IMR-90 (cell line): ENCODE measurements around the gene MPZL3. TPM values are rescaled to one million over a fixed set of nuclear protein-coding genes. Genes with fewer than 3 reads are reported as not detected.

Experiments used
- ATAC-seq: fragments of 200-7000 bp; cut with Tn5 transposase; 2 replicates; pipeline ENCODE4 v1.9.1; 2020; ENCODE audit warnings: low read depth, mild to moderate bottlenecking, moderate library complexity
- BruUV-seq: library from RNA; stranded (reverse); fragments of 400-500 nt; replicated peaks from 2 replicates; lab custom pipeline; 2021; lab: Mats Ljungman, UMichigan
- CTCF ChIA-PET: fragments of 300-600 bp; formaldehyde crosslinking; extraction: SDS; loops from one replicate; lab custom pipeline; 2021; ENCODE audit warnings: antibody characterized with exemption; lab: Yijun Ruan, JAX
- POLR2A ChIA-PET: fragments of 300-600 bp; sonication (Branson Sonifier 250); formaldehyde crosslinking; loops from one replicate; lab custom pipeline; 2022; ENCODE audit warnings: antibody characterized with exemption; ENCODE audit not compliant: unreplicated experiment; lab: Charles Lee
- DNase-seq: peaks from one replicate; pipeline ENCODE4 v3.0.0; 2013
- H2AFZ ChIP-seq: replicated peaks from 2 replicates; pipeline ENCODE3; 2013; ENCODE audit warnings: low read length, mild to moderate bottlenecking; ENCODE audit not compliant: poor library complexity
- H2AK5ac ChIP-seq: 2 replicates; pipeline ENCODE4 v1.6.1; 2013; ENCODE audit warnings: low read depth, low read length, inconsistent platforms
- H2AK9ac ChIP-seq: replicated peaks from 2 replicates; pipeline ENCODE3; 2013; ENCODE audit warnings: mild to moderate bottlenecking, low read depth, low read length, moderate library complexity; ENCODE audit not compliant: poor library complexity
- H2BK120ac ChIP-seq: 2 replicates; pipeline ENCODE4 v1.6.1; 2013; ENCODE audit warnings: low read depth, low read length, inconsistent platforms
- H2BK15ac ChIP-seq: 3 replicates; pipeline ENCODE4 v1.6.1; 2013; ENCODE audit warnings: low read depth, low read length, inconsistent platforms
- H2BK20ac ChIP-seq: 2 replicates; pipeline ENCODE4 v1.6.1; 2013; ENCODE audit warnings: low read depth, mild to moderate bottlenecking, inconsistent platforms, low read length, moderate library complexity
- H2BK5ac ChIP-seq: 2 replicates; pipeline ENCODE4 v1.6.1; 2013; ENCODE audit warnings: mild to moderate bottlenecking, low read depth, low read length, inconsistent platforms; ENCODE audit not compliant: poor library complexity, severe bottlenecking
- H3K14ac ChIP-seq: replicated peaks from 2 replicates; pipeline ENCODE4 v1.6.1; 2013; ENCODE audit warnings: low read depth, low read length, inconsistent platforms
- H3K18ac ChIP-seq: 2 replicates; pipeline ENCODE4 v1.6.1; 2013; ENCODE audit warnings: low read depth, low read length, control low read depth
- H3K23ac ChIP-seq: 2 replicates; pipeline ENCODE4 v1.6.1; 2013; ENCODE audit warnings: low read depth, low read length, inconsistent platforms
- H3K27ac ChIP-seq: 2 replicates; pipeline ENCODE4 v1.5.1; 2013; ENCODE audit warnings: mild to moderate bottlenecking, control low read depth, low read length; ENCODE audit not compliant: insufficient read depth
- H3K27me3 ChIP-seq: 2 replicates; pipeline ENCODE4 v1.6.1; 2013; ENCODE audit warnings: low read length; ENCODE audit not compliant: control insufficient read depth, insufficient read depth
- H3K36me3 ChIP-seq: 2 replicates; pipeline ENCODE4 v1.6.1; 2013; ENCODE audit warnings: low read length, mixed read lengths; ENCODE audit not compliant: control insufficient read depth, insufficient read depth
- H3K4ac ChIP-seq: 2 replicates; pipeline ENCODE4 v1.6.1; 2013; ENCODE audit warnings: low read depth, low read length, inconsistent platforms
- H3K4me1 ChIP-seq: 2 replicates; pipeline ENCODE4 v1.6.1; 2013; ENCODE audit warnings: low read length, mixed read lengths; ENCODE audit not compliant: control insufficient read depth, insufficient read depth
- H3K4me2 ChIP-seq: 2 replicates; pipeline ENCODE4 v1.6.1; 2013; ENCODE audit warnings: low read depth, mild to moderate bottlenecking, control low read depth, low read length, moderate library complexity
- H3K4me3 ChIP-seq: 2 replicates; pipeline ENCODE4 v1.5.1; 2013; ENCODE audit warnings: low read depth, mild to moderate bottlenecking, control low read depth, low read length, moderate library complexity; ENCODE audit not compliant: insufficient read depth
- H3K56ac ChIP-seq: 2 replicates; pipeline ENCODE4 v1.6.1; 2013; ENCODE audit warnings: low read length, inconsistent platforms; ENCODE audit not compliant: insufficient read depth; ENCODE audit errors: extremely low read depth
- H3K79me1 ChIP-seq, 2 experiments: 2 replicates each; pipeline ENCODE4 v1.6.1; 2013; ENCODE audit warnings: low read length in 2 of 2, inconsistent platforms in 1 of 2, low read depth in 1 of 2
- H3K9ac ChIP-seq: 2 replicates; pipeline ENCODE4 v1.6.1; 2013; ENCODE audit warnings: low read depth, low read length, control low read depth
- H3K9me1 ChIP-seq: 2 replicates; pipeline ENCODE4 v1.6.1; 2013; ENCODE audit warnings: low read length, inconsistent platforms; ENCODE audit not compliant: insufficient read depth
- H3K9me3 ChIP-seq: 2 replicates; pipeline ENCODE4 v1.6.1; 2013; ENCODE audit warnings: low read length; ENCODE audit not compliant: control insufficient read depth, insufficient read depth
- H4K20me1 ChIP-seq: 2 replicates; pipeline ENCODE4 v1.6.1; 2013; ENCODE audit warnings: low read length, inconsistent platforms; ENCODE audit not compliant: insufficient read depth
- H4K5ac ChIP-seq: 2 replicates; pipeline ENCODE4 v1.6.1; 2013; ENCODE audit warnings: mild to moderate bottlenecking, low read depth, low read length, control low read depth
- H4K8ac ChIP-seq, 2 experiments: 2 replicates each; pipeline ENCODE4 v1.6.1; 2013; ENCODE audit warnings: low read depth in 2 of 2, low read length in 2 of 2, control low read depth in 1 of 2, inconsistent platforms in 1 of 2
- H4K91ac ChIP-seq: 2 replicates; pipeline ENCODE4 v1.6.1; 2013; ENCODE audit warnings: low read depth, low read length, inconsistent platforms; ENCODE audit not compliant: insufficient read depth
- CHD1 ChIP-seq: IDR thresholded peaks from 2 replicates; pipeline ENCODE4 v1.6.1; 2012; ENCODE audit warnings: low read depth, low read length, improper control_type of control experiment
- FOS ChIP-seq: fragments of 150-350 bp; IDR thresholded peaks from 2 replicates; pipeline ENCODE4 v1.6.1; 2016; ENCODE audit warnings: low read depth, low read length
- MAZ ChIP-seq: IDR thresholded peaks from 2 replicates; pipeline ENCODE4 v1.6.1; 2012; ENCODE audit warnings: low read depth, mild to moderate bottlenecking, low read length, improper control_type of control experiment, moderate library complexity, borderline replicate concordance
- NFE2L2 ChIP-seq: fragments of 150-350 bp; IDR thresholded peaks from 2 replicates; pipeline ENCODE4 v1.6.1; 2016; ENCODE audit warnings: low read depth, mild to moderate bottlenecking, low read length
- POLR2A ChIP-seq: IDR thresholded peaks from 2 replicates; pipeline ENCODE4 v1.6.1; 2012; ENCODE audit warnings: mild to moderate bottlenecking, low read depth, low read length
- RCOR1 ChIP-seq: IDR thresholded peaks from 2 replicates; pipeline ENCODE4 v1.6.1; 2012; ENCODE audit warnings: mild to moderate bottlenecking, low read length, improper control_type of control experiment; ENCODE audit not compliant: insufficient replicate concordance
- RFX5 ChIP-seq: IDR thresholded peaks from 2 replicates; pipeline ENCODE4 v1.8.0; 2012; ENCODE audit warnings: low read depth, mild to moderate bottlenecking, low read length, moderate library complexity
- SMC3 ChIP-seq: fragments of 150-350 bp; IDR thresholded peaks from 2 replicates; pipeline ENCODE4 v1.6.1; 2016; ENCODE audit warnings: low read depth, mild to moderate bottlenecking, antibody characterized with exemption, low read length, moderate library complexity
- WGBS, 2 experiments: methylation state at CpG; one replicate each; pipeline versions ENCODE4 v1.1.5 to v1.1.7; 2013; ENCODE audit warnings: missing lambda C conversion rate in 2 of 2; ENCODE audit not compliant: insufficient read length in 1 of 2; ENCODE audit errors: extremely low coverage in 2 of 2; 5-methylcytosine and 5-hydroxymethylcytosine counted together
- dilution Hi-C: fragments of 300-500 bp; cut with HindIII; formaldehyde crosslinking; loops from one replicate; pipeline ENCODE4 v1.14.3; 2018; ENCODE audit warnings: low sequenced_read_pairs; ENCODE audit not compliant: unreplicated experiment
- in situ Hi-C: fragments of 300-500 bp; cut with MboI; formaldehyde crosslinking; loops from 3 replicates; pipeline ENCODE4 v1.14.3; 2019; ENCODE audit warnings: low sequenced_read_pairs, inconsistent platforms, mixed read lengths
- intact Hi-C: fragments of 100-400 bp; cut with micrococcal nuclease; formaldehyde crosslinking; loops from 2 replicates; pipeline ENCODE4 v1.10.0; 2022
- polyA plus RNA-seq, 3 experiments: library from polyadenylated mRNA; depleted of rRNA; stranded (reverse); fragments of >200 nt; gene quantifications; 2 replicates each; pipeline ENCODE4 v1.2.3, GENCODE V29; 2012; ENCODE audit warnings: low replicate concordance in 1 of 3
- total RNA-seq: library from RNA; depleted of rRNA; stranded (reverse); fragments of >200 nt; gene quantifications from 2 replicates; pipeline ENCODE4 v1.2.3, GENCODE V29; 2012
- TF ChIP-seq, protein P1 (sequence below): fragments of 150-350 bp; IDR thresholded peaks from 2 replicates; pipeline ENCODE4 v1.6.1; 2016; ENCODE audit warnings: low read depth, mild to moderate bottlenecking, low read length, moderate library complexity, borderline replicate concordance

The MPZL3 gene
- total and polyA plus RNA-seq, 2 of the 4 experiments (the other 2 are of a cell fraction): 0.15 to 0.36 TPM

DNA sequence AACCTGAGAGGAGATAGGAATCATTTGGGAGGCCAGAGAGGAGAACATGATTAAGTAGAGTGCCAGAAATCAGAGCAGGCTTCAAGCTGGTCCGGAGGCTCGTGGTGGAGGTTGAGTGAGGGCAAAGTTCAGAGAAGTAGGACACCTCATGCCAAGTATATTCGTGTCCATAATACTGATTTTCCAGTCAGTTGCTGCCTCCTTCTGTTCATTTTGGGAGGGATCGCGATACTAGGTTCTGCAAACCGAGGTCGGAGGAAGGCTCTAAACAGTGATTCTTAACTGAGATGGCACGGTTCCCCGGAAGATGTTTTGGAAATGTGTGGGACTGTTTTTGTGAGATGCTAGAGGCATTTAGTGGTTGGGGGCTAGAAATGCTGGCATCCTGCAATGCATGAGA, 38.8 kb upstream of the MPZL3 start:
- intact Hi-C loops: no loop called here
- Histone ChIP-seq H4K91ac (no peak overlapping the region), H4K5ac (no peak overlapping the region), H3K23ac (no peak overlapping the region), H3K27ac (no peak overlapping the region), H3K4me1 (no peaks in the 10 kb centered on the region), H4K8ac (no peak overlapping the region), H4K20me1 (no peaks in the 10 kb centered on the region), H2AFZ (no peak overlapping the region), H3K4me3 (no peak overlapping the region), H2BK120ac (no peak overlapping the region), H3K9me3 (no peaks in the 10 kb centered on the region), H2AK5ac (no peak overlapping the region), H3K79me1 (no peaks in the 10 kb centered on the region), H2BK20ac (no peak overlapping the region), H3K14ac (no peak overlapping the region), H3K56ac (no peak overlapping the region), H3K36me3 (no peaks in the 10 kb centered on the region), H3K4me2 (no peak overlapping the region), H3K9ac (no peak overlapping the region), H2AK9ac (no peak overlapping the region), H2BK5ac (no peak overlapping the region), H2BK15ac (no peak overlapping the region), H3K27me3 (no peaks in the 10 kb centered on the region; the same call in 1 of the 2 replicates), H3K18ac (no peak overlapping the region), H3K4ac (no peak overlapping the region), H3K9me1 (no peaks in the 10 kb centered on the region)
- ChIA-PET POLR2A (no interaction called here), CTCF (interaction anchor here (0.7 kb wide), 1 partner anchor 15 kb away, joined by 5 read pairs; no protein-coding TSS in a partner anchor)
- WGBS, 2 experiments: no CpG with 5 or more reads among the region's 9 CpGs
- no peak for DNase-seq
- ATAC-seq: no peak
- in situ Hi-C loops: no loop called here
- dilution Hi-C loops: no loop called here
- TF ChIP-seq RFX5 (no peak), FOS (no peak), MAZ (no peak), NFE2L2 (no peak), POLR2A (no peak), SMC3 (no peak), CHD1 (no peak), RCOR1 (no peak)
- TF ChIP-seq, protein P1, sequence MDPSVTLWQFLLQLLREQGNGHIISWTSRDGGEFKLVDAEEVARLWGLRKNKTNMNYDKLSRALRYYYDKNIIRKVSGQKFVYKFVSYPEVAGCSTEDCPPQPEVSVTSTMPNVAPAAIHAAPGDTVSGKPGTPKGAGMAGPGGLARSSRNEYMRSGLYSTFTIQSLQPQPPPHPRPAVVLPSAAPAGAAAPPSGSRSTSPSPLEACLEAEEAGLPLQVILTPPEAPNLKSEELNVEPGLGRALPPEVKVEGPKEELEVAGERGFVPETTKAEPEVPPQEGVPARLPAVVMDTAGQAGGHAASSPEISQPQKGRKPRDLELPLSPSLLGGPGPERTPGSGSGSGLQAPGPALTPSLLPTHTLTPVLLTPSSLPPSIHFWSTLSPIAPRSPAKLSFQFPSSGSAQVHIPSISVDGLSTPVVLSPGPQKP: no peak
- BruUV-seq: no TSS peak
